HTERT RPE-1 (cell line): ENCODE results near the gene MAGEB5.
"Not testable (repeated sequence)": the region's sequence is repeated elsewhere in the genome, so short reads cannot be mapped to it uniquely, and the experiment has no call there.

Experiments
- in situ Hi-C: fragments of 300-500 bp; cut with MboI; formaldehyde crosslinking; loops from 4 replicates; pipeline ENCODE4 v1.14.3; 2020; ENCODE audit warnings: low sequenced_read_pairs

Gene MAGEB5, protein sequence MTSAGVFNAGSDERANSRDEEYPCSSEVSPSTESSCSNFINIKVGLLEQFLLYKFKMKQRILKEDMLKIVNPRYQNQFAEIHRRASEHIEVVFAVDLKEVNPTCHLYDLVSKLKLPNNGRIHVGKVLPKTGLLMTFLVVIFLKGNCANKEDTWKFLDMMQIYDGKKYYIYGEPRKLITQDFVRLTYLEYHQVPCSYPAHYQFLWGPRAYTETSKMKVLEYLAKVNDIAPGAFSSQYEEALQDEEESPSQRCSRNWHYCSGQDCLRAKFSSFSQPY

DNA sequence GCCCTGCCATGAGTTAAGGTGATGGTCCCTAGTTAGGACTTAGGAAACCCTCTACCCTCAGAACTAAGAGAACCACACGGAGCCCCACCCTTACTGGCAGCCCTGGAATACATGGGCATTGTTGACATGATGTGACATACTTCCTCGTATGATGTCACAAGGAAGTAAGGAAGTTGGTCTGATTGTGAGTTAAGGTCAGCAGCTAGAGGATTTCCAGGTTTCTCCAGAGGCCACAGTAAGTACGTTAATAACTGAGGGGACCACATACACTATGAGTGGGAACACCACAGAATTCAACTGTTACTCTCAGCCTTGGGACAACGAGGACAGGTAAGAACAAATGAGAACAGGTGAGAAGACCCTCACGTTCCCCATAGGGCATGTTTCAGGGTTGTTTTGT is at the start of gene MAGEB5:
TSS of gene MAGEB5 (plus strand) at position 301 of the 400 bp plus-strand sequence. CDS start 1,133 bp downstream, outside the sequence.
- in situ Hi-C loops, result no loop called here

DNA sequence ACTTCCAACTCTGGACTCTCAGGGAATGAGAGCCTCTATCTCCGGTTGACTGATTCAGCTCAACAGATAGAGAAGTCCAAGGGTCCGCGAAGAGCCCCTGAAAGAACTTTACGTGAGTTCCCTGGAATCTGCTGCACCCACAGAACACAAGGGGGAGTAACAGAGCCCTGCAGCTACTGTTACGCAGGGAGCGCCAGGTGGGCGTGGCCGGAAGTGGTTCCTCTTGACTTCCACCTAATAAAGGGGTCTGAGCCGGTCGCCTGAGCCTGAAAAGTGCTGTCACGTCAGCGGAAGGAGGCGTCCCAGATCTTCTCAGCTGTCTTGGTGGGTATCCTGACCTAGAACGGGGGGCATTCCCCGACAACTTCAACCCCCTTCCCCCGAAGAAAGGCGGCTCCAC is 23.8 kb upstream of the MAGEB5 start, which contains the start of gene MAGEB6:
TSS of gene MAGEB6 (plus strand) at position 237 of the 400 bp plus-strand sequence. CDS start 1,407 bp downstream, outside the sequence.
- in situ Hi-C loops, result no loop called here

DNA sequence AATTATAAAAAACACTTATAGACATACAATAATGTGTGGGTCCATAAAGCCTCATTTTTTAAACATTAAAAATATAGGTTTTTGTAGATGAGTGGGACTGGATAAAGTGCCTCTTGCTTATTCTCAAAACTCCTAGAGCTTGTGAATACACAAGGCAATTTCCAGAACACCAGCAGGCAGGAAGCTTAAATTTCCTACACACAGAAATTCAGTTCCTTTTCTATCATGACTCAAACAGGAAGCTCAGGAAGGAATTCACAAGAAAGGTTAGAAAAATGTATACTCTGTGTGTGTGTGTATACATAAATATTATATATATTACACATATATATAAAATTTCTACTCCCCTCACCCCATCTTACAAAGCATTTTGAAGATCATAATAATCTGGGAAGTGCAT is 12.4 kb upstream of the MAGEB5 start:
- in situ Hi-C loops, result no loop called here

DNA sequence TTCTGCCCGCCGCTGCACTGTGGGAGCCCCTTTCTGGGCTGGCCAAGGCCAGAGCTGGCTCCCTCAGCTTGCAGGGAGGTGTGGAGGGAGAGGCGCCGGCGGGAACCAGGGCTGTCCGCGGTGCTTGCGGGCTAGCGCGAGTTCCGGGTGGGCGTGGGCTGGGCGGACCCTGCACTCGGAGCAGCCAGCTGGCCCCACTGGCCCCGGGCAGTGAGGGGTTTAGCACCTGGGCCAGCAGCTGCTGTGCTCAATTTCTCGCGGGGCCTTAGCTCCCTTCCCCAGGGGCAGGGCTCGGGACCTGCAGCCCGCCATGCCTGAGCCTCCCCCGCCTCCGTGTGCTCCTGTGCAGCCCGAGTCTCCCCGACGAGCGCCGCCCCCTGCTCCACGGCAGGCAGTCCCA is 11.3 kb upstream of the MAGEB5 start:
- in situ Hi-C loops, result not testable (repeated sequence)

DNA sequence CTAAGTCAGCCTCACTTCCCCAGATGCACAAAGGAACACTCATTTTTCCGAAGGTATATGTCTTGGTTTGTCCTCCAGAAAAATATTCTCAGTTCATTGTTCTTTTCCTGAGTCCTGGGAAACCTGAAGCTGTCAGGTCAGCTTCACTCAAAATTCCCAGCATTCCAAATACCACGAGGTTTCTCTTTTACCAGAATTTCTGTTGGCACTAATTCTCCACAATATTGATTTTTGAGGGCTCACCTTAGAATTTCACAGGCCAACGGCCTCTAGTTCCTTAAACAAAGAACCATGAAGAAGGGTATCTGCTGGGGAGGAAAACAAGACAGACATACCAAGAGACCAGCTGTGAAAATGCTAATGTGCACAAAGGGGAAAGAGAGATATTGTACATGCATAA is 8.0 kb upstream of the MAGEB5 start:
- in situ Hi-C loops, result no loop called here

DNA sequence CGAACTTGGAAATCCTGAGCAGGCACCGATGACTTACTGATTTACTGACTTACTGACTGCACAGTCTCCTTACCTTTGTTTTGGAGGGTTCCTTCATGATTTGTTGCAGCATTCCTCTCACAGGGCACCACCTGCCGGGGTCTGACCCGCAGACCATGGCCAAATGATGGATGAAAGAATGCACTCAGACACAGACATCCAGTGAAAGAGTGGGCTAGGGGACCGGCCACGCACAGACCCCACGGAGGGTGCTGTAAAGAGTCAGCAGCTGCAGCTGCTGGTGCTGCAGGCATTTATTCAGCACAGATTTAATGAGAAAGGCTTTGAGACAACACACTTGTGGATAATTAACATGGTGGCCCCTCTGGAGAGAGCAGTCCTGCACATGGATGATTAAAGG is 3.4 kb downstream of the MAGEB5 start:
- in situ Hi-C loops, result no loop called here

DNA sequence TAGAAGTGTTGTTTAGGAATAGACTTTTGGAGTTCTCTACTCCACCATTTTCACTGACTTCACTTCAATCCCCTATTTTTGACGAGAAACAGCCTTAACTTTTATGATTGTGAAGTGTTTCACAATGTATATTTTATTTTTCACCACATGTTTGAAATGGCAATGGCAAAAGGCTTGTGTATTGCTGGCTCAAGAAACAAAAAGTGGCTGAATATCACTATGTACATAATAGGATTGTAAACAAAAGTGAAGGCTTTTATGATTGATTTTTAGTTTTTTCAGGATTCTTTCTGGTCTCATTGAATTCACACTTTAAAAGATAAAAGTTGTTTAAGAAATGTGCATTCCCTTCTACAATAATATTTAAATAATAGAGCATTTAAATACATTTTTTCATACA is 18.2 kb downstream of the MAGEB5 start:
- in situ Hi-C loops, result no loop called here

DNA sequence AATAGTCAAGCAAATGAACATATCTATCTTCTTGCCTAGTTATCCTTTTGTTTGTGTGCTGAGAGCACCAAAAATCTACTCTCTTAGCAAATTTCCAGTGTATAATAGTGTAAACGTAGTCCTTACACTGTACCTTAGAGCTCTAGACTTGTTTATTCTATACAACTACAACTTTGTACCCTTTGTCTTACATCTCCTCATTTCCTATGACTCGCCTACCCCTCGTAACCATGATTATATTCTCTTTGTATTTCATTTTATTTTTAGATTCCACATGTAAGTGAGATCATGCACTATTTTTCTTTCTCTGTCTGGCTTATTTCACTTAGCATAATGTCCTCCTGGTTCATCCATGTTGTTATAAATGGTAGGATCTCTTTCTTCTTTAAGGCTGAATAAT is 37.6 kb downstream of the MAGEB5 start:
- in situ Hi-C loops, result no loop called here

DNA sequence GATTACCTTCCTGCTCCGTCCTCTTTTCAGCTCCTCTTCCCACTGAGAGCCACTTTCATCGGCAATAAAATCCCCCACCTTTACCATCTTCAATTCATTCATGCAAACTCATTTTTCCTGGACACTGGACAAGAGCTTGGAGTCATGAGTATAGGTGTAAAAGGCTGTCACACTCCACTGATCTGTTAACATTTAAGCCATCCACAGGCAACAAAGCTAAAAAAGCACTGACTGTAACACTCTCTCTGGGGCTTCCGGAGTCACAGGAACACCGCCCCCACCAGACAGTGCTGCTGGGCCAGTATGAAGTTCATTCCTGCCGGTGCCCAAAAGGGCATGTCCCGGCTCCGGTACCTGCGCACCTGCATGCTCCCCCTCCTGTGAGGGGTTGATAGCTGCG is 38.5 kb downstream of the MAGEB5 start:
- in situ Hi-C loops, result no loop called here

DNA sequence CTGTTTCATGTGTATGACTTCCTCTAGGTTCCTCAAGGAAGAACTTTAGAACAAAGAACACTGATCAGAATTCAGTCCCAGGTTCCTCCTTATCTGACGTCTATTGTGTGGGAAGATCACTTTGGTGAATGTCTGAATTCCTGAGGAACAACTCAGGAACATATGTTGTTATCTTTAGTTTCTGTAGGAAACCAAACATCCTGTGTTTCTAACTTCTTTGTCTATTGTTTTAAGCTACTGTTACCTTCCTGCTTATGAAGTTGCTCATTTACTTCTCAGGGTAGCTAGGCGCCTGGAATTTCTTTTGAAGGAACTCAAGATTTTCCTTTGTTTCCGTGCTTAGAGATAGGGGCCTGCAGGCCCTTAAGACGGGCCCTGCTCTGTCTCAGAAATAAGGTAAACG is 46.2 kb downstream of the MAGEB5 start:
- in situ Hi-C loops, result no loop called here
